Hindlimb muscle (tissue), 1 donor: ENCODE data around the gene IRS2. TPM values are rescaled to one million over a fixed set of nuclear protein-coding genes. Genes with fewer than 3 reads are reported as not detected.
"Not testable (repeated sequence)": the region's sequence is repeated elsewhere in the genome, so short reads cannot be mapped to it uniquely, and the experiment has no call there.

Experiments
- DNase-seq: peaks from one replicate; pipeline ENCODE4 v3.0.0-alpha.2; 2013
- polyA plus RNA-seq: library from polyadenylated mRNA; unstranded; fragments of 120-200 nt; gene quantifications from one replicate; pipeline ENCODE4 v1.2.1, GENCODE V29; 2013; ENCODE audit not compliant: insufficient read length

Gene IRS2
- polyA plus RNA-seq, result 3.6 TPM

GRCh38 chr13:109786457-109787134 lies at the start of gene IRS2:
TSS of gene IRS2 (minus strand) at chr13:109786583. CDS start at chr13:109786053, 530 bp downstream.
- peak; percentile 94 for DNase-seq

GRCh38 chr13:109834973-109835720 lies 48.8 kb upstream of the IRS2 start:
- DNase-seq, result no peak

- DNase-seq, result no peak
These were observed 47.6 kb upstream of the IRS2 start for GRCh38 chr13:109833940-109834339.

- no peak for DNase-seq
These were observed 46.7 kb upstream of the IRS2 start for GRCh38 chr13:109833071-109833470.

- DNase-seq, result not testable (repeated sequence)
These were observed 42.4 kb upstream of the IRS2 start for GRCh38 chr13:109828591-109829316.

GRCh38 chr13:109823201-109823600 lies 36.8 kb upstream of the IRS2 start:
- not testable (repeated sequence) for DNase-seq

GRCh38 chr13:109821103-109821502 lies 34.7 kb upstream of the IRS2 start:
- DNase-seq, result no peak

- no peak for DNase-seq
These were observed 33.5 kb upstream of the IRS2 start for GRCh38 chr13:109819874-109820273.

- peak; percentile 19 for DNase-seq
These were observed 32.5 kb upstream of the IRS2 start for GRCh38 chr13:109818886-109819285.

- DNase-seq, result no peak
These were observed 31.5 kb upstream of the IRS2 start for GRCh38 chr13:109817591-109818535.

GRCh38 chr13:109816808-109817203 lies 30.4 kb upstream of the IRS2 start:
- no peak for DNase-seq

- no peak for DNase-seq
These were observed 29.9 kb upstream of the IRS2 start for GRCh38 chr13:109816112-109816807.

GRCh38 chr13:109815651-109816050 lies 29.3 kb upstream of the IRS2 start:
- no peak for DNase-seq

- no peak for DNase-seq
These were observed 27.3 kb upstream of the IRS2 start for GRCh38 chr13:109813663-109814062.

- no peak for DNase-seq
These were observed 26.0 kb upstream of the IRS2 start for GRCh38 chr13:109812382-109812781.

GRCh38 chr13:109810761-109811510 lies 24.6 kb upstream of the IRS2 start:
- DNase-seq, result no peak

GRCh38 chr13:109809216-109809932 lies 23.0 kb upstream of the IRS2 start:
- DNase-seq, result no peak

GRCh38 chr13:109807345-109807744 lies 21.0 kb upstream of the IRS2 start:
- DNase-seq, result no peak

GRCh38 chr13:109804654-109805053 lies 18.3 kb upstream of the IRS2 start:
- no peak for DNase-seq

- DNase-seq, result no peak
These were observed 17.4 kb upstream of the IRS2 start for GRCh38 chr13:109803825-109804224.
